ENCODE data around the gene VPS16. TPM values are rescaled to one million over a fixed set of nuclear protein-coding genes. Genes with fewer than 3 reads are reported as not detected.

Gene VPS16
- total RNA-seq, 1 experiment from 2014 or later: 22.2 TPM

DNA sequence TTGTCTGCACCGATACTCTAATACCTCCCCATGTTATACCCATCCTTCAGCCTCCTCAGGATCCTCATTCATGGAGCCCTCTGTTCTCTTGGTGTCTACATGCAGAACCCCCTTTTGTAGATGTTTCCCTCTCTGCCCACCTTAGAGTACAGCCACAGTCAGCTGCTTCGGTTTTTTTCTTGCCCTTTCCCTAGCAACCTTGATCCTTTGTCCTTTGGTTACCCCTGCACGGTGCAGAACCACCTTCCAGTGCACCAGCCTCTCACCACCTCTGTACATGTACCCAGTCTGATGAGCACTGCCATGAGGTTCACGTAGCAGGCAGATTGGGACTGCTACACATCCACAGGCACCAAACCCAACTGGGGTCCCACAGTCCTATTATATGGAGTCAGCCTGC is 7.3 kb downstream of the VPS16 start:
- Mint-ChIP-seq H3K27me3 (ENCODE audit: unreplicated experiment) (no peaks in the 10 kb centered on the region), H3K36me3 (ENCODE audit: insufficient read depth, unreplicated experiment) (no peaks in the 10 kb centered on the region), H3K4me1 (ENCODE audit: low read depth, unreplicated experiment) (no peaks in the 10 kb centered on the region), H3K27ac (ENCODE audit: unreplicated experiment) (no peak overlapping the region), H3K4me3 (ENCODE audit: low read depth, unreplicated experiment) (no peak overlapping the region), H3K9me3 (ENCODE audit: low read depth, unreplicated experiment) (no peaks in the 10 kb centered on the region)
- TF ChIP-seq, protein P1, sequence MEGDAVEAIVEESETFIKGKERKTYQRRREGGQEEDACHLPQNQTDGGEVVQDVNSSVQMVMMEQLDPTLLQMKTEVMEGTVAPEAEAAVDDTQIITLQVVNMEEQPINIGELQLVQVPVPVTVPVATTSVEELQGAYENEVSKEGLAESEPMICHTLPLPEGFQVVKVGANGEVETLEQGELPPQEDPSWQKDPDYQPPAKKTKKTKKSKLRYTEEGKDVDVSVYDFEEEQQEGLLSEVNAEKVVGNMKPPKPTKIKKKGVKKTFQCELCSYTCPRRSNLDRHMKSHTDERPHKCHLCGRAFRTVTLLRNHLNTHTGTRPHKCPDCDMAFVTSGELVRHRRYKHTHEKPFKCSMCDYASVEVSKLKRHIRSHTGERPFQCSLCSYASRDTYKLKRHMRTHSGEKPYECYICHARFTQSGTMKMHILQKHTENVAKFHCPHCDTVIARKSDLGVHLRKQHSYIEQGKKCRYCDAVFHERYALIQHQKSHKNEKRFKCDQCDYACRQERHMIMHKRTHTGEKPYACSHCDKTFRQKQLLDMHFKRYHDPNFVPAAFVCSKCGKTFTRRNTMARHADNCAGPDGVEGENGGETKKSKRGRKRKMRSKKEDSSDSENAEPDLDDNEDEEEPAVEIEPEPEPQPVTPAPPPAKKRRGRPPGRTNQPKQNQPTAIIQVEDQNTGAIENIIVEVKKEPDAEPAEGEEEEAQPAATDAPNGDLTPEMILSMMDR (IDR thresholded peaks at IDR 0.05; ENCODE audit: unreplicated experiment): no peak
- DNase-seq: no peak
- CTCF ChIA-PET: no interaction called here
- no TSS peak for BruUV-seq (replicated peaks)
- intact Hi-C loops (cut with micrococcal nuclease; ENCODE audit: unreplicated experiment): no loop called here

DNA sequence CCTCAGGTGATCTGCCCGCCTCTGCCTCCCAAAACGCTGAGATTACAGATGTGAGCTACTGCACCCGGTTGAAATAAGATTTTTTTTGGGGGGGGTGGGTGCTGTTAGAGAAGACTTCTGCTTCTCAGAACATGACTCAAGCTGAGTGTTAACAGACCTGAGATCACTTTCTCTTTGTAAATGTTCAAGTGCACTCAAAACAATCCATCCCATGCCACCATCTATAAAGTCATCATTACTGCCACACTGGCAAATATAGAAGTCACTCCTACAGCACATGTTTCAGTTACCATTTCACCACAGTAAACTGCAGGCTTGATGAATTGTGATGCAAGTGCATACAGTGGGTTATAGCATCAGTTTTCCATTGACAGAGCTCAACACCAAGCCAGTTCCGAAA is 9.0 kb downstream of the VPS16 start:
- H3K4me3 Mint-ChIP-seq (ENCODE audit: low read depth, unreplicated experiment): no peak overlapping the region
- CTCF ChIA-PET: no interaction called here
- no peaks in the 10 kb centered on the region for H3K9me3 Mint-ChIP-seq (ENCODE audit: low read depth, unreplicated experiment)
- intact Hi-C loops (cut with micrococcal nuclease; ENCODE audit: unreplicated experiment): no loop called here
- no peaks in the 10 kb centered on the region for H3K4me1 Mint-ChIP-seq (ENCODE audit: low read depth, unreplicated experiment)
- DNase-seq: no peak
- no peaks in the 10 kb centered on the region for H3K36me3 Mint-ChIP-seq (ENCODE audit: insufficient read depth, unreplicated experiment)
- TF ChIP-seq, protein P1 (IDR thresholded peaks at IDR 0.05; ENCODE audit: unreplicated experiment): no peak
- no peaks in the 10 kb centered on the region for H3K27me3 Mint-ChIP-seq (ENCODE audit: unreplicated experiment)
- BruUV-seq (replicated peaks): no TSS peak
- H3K27ac Mint-ChIP-seq (ENCODE audit: unreplicated experiment): no peak overlapping the region

DNA sequence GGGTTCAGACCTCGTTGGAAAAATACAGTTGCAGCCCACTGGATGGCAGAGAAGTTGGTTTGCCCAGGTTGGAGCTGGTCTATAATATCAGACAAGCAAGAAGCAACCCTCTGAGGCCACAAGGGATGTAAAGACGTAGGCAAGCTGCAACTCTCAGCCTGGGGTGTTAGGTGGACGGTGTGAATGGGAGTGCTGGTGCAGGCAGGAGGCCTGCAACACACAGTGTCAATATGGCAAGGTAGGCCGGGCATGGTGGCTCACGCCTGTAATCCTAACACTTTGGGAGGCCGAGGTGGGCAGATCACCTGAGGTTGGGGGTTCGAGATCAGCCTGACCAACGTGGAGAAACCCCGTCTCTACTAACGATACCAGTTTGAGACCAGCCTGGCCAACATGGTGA is 10.5 kb downstream of the VPS16 start:
- no peak overlapping the region for H3K27ac Mint-ChIP-seq (ENCODE audit: unreplicated experiment)
- TF ChIP-seq, protein P1 (IDR thresholded peaks at IDR 0.05; ENCODE audit: unreplicated experiment): no peak
- no peaks in the 10 kb centered on the region for H3K36me3 Mint-ChIP-seq (ENCODE audit: insufficient read depth, unreplicated experiment)
- H3K4me1 Mint-ChIP-seq (ENCODE audit: low read depth, unreplicated experiment): no peaks in the 10 kb centered on the region
- intact Hi-C loops (cut with micrococcal nuclease; ENCODE audit: unreplicated experiment): no loop called here
- DNase-seq: no peak
- CTCF ChIA-PET: no interaction called here
- no peaks in the 10 kb centered on the region for H3K9me3 Mint-ChIP-seq (ENCODE audit: low read depth, unreplicated experiment)
- no peaks in the 10 kb centered on the region for H3K27me3 Mint-ChIP-seq (ENCODE audit: unreplicated experiment)
- H3K4me3 Mint-ChIP-seq (ENCODE audit: low read depth, unreplicated experiment): no peak overlapping the region
- BruUV-seq (replicated peaks): no TSS peak

DNA sequence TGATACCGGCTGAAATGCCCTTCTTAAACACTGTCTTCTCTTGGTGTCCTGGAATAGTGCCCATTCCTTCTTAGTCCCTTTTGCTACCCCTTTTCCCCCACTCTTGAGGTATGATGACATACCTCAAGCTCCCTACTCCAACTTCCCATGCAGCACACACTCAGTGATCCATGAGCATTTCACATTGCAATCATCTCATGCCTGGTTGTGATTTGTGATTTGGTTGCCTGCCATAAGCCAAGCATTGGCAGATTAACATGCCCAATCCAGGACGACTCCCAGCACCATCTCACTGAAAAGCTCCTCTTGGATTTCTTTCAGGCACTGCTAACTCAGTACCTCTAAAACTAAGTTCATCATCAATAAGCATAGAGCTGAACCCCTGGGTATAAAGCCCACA is 18.0 kb downstream of the VPS16 start:
- Mint-ChIP-seq H3K4me3 (ENCODE audit: low read depth, unreplicated experiment) (no peak overlapping the region), H3K27ac (ENCODE audit: unreplicated experiment) (no peak overlapping the region), H3K9me3 (ENCODE audit: low read depth, unreplicated experiment) (no peaks in the 10 kb centered on the region), H3K36me3 (ENCODE audit: insufficient read depth, unreplicated experiment) (no peaks in the 10 kb centered on the region), H3K27me3 (ENCODE audit: unreplicated experiment) (no peaks in the 10 kb centered on the region), H3K4me1 (ENCODE audit: low read depth, unreplicated experiment) (no peaks in the 10 kb centered on the region)
- CTCF ChIA-PET: no interaction called here
- no peak for DNase-seq
- TF ChIP-seq, protein P1 (IDR thresholded peaks at IDR 0.05; ENCODE audit: unreplicated experiment): no peak
- no TSS peak for BruUV-seq (replicated peaks)
- intact Hi-C loops (cut with micrococcal nuclease; ENCODE audit: unreplicated experiment): no loop called here
